T-helper 1 cell treated with Interleukin-12 subunit alpha and Interleukin-12 subunit beta and Interleukin-4 antibody, amounts not matched to agents 30 μg/mL and 1 μg/mL, for 36 hours (primary cell): ENCODE results near the gene ADGRG3.

ENCODE experiments used
- H3K27ac Mint-ChIP-seq: one replicate; pipeline ENCODE4 v1.8.0; 2021; ENCODE audit warnings: mild to moderate bottlenecking, mixed read lengths
- H3K27me3 Mint-ChIP-seq: one replicate; pipeline ENCODE4 v1.8.0; 2021; ENCODE audit warnings: low read depth, mixed read lengths
- H3K36me3 Mint-ChIP-seq: one replicate; pipeline ENCODE4 v1.8.0; 2021; ENCODE audit warnings: low read depth, mixed read lengths
- H3K4me1 Mint-ChIP-seq: one replicate; pipeline ENCODE4 v1.8.0; 2021; ENCODE audit warnings: low read depth, mixed read lengths
- H3K4me3 Mint-ChIP-seq: one replicate; pipeline ENCODE4 v1.8.0; 2021; ENCODE audit warnings: mild to moderate bottlenecking, moderate library complexity, mixed read lengths
- H3K9me3 Mint-ChIP-seq: one replicate; pipeline ENCODE4 v1.8.0; 2021; ENCODE audit warnings: mixed read lengths

The ADGRG3 gene

DNA sequence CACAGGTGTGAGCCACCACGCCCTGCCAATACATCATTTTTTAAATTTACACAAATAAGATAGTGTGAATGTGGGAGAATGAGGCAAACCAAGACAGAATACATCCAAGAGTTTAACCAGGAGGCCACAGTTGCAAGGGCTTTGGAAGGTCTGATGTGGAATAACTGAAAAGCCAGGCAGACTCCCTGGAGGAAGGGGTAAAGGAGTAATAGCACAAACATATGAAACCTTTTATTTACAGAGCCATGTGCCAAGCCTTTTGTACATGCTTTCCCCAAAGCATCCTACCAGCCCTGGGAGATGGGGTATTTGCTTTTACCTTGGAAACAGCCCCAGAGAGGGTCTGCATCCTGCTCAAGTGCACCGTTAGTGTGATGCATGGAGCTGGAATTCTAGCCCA lies 4.7 kb downstream of the ADGRG3 start:
- no peaks in the 10 kb centered on the region for H3K36me3 Mint-ChIP-seq
- H3K9me3 Mint-ChIP-seq: no peaks in the 10 kb centered on the region
- no peaks in the 10 kb centered on the region for H3K4me1 Mint-ChIP-seq
- no peak overlapping the region for H3K27ac Mint-ChIP-seq
- peaks cover 34% of the 10 kb centered on the region for H3K27me3 Mint-ChIP-seq
- no peak overlapping the region for H3K4me3 Mint-ChIP-seq

DNA sequence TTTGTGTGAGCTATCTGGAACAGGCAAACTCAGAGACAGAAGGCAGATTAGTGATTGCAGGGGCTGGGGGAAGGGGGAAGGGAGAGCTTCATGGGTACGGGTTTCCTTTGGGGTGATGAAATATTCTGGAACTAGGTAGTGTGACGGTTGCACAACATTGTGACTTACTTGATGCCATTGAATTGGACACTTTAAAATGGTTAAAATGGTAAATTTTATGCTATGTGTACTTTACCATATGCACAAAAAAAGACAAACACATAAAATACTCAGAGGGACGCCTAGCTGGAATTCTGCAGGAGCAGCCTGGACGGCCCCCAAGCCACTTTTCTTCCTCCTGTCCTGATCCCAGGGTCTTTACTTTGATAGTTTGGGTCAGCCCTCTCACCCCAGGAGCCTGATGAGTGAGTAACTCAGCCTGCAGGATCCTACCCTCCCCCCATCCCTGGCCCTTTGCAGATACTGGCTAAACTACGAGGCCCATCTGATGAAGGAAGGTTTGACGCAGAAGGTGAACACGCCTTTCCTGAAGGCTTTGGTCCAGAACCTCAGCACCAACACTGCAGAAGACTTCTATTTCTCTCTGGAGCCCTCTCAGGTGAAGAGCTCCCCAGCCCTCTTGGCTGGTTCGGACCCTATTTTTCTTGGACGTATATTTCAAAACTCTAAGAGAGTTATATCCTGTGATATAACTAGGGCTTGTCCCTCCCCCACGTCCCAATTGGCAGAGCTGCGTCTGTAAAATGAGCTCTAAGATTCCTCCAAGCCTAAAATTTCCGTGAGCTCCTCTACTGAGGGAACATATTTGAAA lies 7.8 kb downstream of the ADGRG3 start:
- Mint-ChIP-seq H3K4me3 (no peak overlapping the region), H3K4me1 (no peaks in the 10 kb centered on the region), H3K27ac (no peak overlapping the region), H3K36me3 (no peaks in the 10 kb centered on the region), H3K27me3 (peaks cover 23% of the 10 kb centered on the region), H3K9me3 (no peaks in the 10 kb centered on the region)

GRCh38 chr16:57676553-57677085 lies 8.5 kb downstream of the ADGRG3 start:
- Mint-ChIP-seq H3K36me3 (no peaks in the 10 kb centered on the region), H3K27me3 (peaks cover 21% of the 10 kb centered on the region), H3K4me3 (no peak overlapping the region), H3K27ac (no peak overlapping the region), H3K9me3 (no peaks in the 10 kb centered on the region), H3K4me1 (no peaks in the 10 kb centered on the region)

GRCh38 chr16:57677622-57678369 lies 9.7 kb downstream of the ADGRG3 start:
- H3K27ac Mint-ChIP-seq: no peak overlapping the region
- no peaks in the 10 kb centered on the region for H3K36me3 Mint-ChIP-seq
- H3K27me3 Mint-ChIP-seq: peaks cover 21% of the 10 kb centered on the region
- H3K9me3 Mint-ChIP-seq: no peaks in the 10 kb centered on the region
- no peak overlapping the region for H3K4me3 Mint-ChIP-seq
- H3K4me1 Mint-ChIP-seq: no peaks in the 10 kb centered on the region

DNA sequence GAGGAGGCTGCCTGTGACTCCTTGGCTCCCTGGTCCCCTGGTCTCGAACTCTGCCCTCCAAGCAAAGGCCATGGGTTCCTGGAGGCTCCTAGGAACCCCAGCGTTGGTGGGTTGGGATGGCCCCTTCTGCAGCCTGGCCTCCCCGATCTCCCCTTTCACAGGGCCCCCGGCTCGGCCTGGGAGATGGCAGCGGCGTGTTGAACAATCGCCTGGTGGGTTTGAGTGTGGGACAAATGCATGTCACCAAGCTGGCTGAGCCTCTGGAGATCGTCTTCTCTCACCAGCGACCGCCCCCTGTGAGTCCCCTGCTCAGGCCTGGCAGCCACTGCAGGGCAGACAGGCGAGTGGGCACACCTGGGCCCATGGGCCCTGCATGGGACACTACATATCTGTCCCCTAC lies 10.9 kb downstream of the ADGRG3 start:
- Mint-ChIP-seq H3K4me1 (no peaks in the 10 kb centered on the region), H3K27me3 (peaks cover 12% of the 10 kb centered on the region), H3K36me3 (no peaks in the 10 kb centered on the region), H3K9me3 (no peaks in the 10 kb centered on the region), H3K4me3 (no peak overlapping the region), H3K27ac (no peak overlapping the region)

GRCh38 chr16:57679767-57680482 lies 11.8 kb downstream of the ADGRG3 start:
- Mint-ChIP-seq H3K4me3 (no peak overlapping the region), H3K36me3 (no peaks in the 10 kb centered on the region), H3K4me1 (no peaks in the 10 kb centered on the region), H3K27me3 (peaks cover 9% of the 10 kb centered on the region), H3K27ac (no peak overlapping the region), H3K9me3 (no peaks in the 10 kb centered on the region)

DNA sequence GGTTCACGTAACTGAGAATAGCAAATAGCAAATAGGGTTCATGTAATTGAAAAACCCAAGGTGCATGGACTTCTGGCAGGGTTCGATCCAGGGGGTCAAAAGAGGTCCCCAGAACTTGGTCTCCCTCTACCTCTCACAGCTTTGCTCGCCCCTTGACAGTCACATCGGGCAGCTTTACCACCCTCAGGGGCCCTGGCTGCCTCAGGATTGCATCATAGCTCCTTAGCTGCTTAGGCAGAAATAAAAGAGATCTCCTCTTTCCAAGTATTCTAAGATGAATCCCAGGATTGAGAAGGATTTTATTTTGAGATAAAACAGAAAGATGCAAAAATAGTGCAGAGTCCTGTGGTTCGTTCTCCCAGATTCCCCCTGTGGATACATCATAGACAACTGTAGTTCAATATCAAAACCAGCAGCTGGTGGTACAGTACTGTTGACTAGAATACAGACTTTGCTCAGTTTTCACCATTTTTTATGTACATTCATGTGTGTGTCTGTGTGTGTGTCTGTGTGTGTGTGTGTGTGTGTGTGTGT lies 12.8 kb downstream of the ADGRG3 start:
- Mint-ChIP-seq H3K4me1 (no peaks in the 10 kb centered on the region), H3K36me3 (no peaks in the 10 kb centered on the region), H3K27ac (no peak overlapping the region), H3K9me3 (no peaks in the 10 kb centered on the region), H3K4me3 (no peak overlapping the region), H3K27me3 (peaks cover 2% of the 10 kb centered on the region)

DNA sequence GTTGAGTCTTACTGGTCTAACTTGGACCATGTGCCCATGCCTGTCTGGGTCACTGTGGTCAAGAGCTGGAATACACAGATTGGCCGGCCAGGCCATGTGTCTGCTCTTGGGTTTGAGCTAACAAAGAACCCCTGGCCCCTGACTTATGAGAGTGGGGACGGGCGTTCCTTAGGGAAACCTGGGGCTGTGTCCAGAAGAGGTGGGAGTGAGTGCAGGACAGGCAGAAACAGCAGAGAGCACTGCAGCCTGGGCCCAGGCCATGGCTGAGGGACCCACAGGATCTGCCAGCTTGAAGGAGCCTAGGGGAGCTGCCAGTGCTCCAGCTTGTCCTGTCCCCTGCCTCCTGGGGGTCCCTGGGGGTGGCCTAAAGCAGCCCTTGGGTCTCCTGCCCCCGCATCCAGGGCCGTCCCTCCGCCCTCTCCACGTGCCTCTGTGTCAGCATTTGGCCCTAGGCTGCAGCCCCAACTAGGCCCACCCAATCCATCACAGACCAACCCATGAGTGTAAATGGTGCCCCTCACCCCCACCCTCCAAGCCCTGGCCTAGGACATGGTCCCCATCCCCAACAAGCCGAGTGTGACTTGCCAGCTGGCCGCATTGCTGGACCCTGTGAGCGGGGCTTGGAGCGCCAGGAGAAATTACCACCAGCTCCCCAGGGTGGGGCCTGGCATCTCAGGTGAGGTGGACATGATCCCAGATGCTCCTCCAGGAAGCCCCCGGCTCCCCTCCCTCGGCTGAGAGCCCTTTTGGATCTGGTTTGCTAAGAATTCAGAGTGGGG lies 14.0 kb downstream of the ADGRG3 start:
- Mint-ChIP-seq H3K4me1 (no peaks in the 10 kb centered on the region), H3K9me3 (no peaks in the 10 kb centered on the region), H3K27ac (no peak overlapping the region), H3K4me3 (no peak overlapping the region), H3K36me3 (no peaks in the 10 kb centered on the region), H3K27me3 (peaks cover 2% of the 10 kb centered on the region)

DNA sequence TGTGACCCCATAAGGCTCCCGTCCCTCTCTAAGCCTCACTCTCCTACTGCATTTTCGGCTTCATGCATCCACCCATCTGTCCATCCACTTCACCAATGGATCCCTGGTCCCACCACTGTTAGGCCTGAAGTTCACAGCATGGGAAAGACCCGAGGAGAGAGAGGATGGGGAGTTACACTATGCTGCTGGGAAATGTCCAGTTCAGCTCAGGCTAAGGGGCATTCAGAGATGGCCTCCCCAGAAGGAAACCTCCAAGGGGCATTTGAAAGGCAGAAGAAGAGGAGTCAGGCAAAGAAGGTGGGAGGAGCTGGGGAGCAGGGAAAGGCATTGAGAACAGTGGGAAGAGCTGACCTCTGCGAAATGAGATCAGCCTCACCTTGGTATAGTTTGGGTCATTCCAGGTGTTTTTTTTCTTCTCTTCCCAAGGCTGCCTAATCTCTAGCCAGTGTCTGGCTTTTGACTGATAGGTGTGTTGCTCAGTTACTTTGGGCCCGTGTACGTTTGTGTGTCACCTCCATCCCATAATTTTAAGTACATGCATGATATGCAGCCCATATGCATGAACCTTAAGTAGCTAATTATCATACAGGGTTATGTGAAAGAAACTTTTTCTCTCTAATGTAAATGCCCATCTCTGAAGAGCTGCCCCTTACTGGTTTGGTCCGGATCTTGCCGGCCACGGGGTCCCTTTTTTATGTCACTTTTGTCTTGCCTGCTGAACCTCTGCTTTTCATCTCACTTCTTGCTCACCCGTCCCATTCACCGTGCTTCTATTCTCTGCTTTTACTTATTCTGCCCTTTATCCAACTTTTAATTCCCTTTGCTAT lies 14.9 kb downstream of the ADGRG3 start:
- Mint-ChIP-seq H3K4me3 (no peak overlapping the region), H3K36me3 (no peaks in the 10 kb centered on the region), H3K9me3 (no peaks in the 10 kb centered on the region), H3K27me3 (no peaks in the 10 kb centered on the region), H3K4me1 (no peaks in the 10 kb centered on the region), H3K27ac (no peak overlapping the region)

DNA sequence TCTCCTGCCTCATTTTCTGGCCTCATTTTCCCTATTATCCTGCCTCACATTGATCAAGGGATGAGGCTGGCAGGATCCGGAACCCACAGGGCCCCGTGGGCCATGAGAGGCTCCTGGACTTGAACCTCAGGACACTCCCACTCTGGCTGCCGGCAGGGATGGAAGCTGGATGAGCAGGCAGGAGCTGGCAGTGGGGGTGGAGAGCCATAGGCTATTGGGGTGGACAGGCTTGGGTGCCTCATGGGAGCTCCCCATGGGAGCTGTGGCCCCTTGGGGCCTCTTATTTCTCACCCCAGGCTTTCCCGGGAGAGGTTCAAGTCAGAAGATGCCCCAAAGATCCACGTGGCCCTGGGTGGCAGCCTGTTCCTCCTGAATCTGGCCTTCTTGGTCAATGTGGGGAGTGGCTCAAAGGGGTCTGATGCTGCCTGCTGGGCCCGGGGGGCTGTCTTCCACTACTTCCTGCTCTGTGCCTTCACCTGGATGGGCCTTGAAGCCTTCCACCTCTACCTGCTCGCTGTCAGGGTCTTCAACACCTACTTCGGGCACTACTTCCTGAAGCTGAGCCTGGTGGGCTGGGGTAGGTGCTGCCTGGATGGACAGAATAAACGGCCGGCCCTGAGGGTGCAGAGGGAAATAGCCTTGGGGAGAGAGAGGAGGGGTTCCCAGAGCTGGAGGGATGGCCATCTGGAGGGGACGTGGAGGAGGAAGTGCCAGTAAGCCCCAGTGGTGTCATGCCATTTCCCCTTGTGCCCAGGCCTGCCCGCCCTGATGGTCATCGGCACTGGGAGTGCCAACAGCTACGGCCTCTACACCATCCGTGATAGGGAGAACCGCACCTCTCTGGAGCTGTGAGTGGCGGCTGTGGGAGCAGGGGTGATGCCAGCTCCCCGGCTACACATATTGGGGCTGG lies 15.8 kb downstream of the ADGRG3 start:
- Mint-ChIP-seq H3K36me3 (no peaks in the 10 kb centered on the region), H3K4me3 (no peak overlapping the region), H3K4me1 (peaks cover under 1% of the 10 kb centered on the region), H3K27ac (no peak overlapping the region), H3K9me3 (no peaks in the 10 kb centered on the region), H3K27me3 (no peaks in the 10 kb centered on the region)

DNA sequence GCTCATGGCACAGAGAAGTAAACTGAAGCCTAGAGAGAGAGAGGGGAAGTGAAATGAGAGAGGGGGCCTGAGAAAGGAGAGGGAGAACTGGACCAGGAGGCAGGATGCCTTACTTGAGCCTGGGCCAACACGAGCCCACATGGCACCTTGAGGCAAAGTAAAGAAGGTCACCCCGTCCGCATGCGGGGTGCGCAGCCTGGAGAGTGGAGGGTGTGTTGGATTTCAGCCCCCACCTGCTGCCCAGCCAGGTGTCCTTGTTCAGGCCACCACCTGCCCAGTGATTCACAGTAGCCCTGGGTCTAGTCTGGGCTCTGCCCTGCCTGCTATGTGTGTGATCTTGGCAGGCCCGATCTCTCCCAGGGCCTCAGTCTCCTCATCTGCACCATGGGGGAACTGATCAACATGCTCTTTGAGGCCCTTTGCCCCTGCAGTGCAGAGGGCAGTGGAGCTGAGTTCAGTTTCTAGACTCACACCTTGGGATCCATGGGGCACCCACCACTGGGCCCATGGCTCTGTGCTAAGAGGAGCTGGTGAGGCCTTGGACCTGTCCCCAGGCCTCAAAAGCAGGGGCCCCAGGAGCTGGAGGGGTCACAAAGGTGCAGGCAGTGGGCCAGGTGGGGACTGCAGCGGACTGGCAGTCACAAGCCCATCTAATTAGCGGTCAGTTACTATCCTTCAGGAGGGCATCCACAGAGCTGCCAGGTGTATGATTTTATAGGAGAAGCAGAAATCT lies 16.7 kb downstream of the ADGRG3 start:
- no peaks in the 10 kb centered on the region for H3K36me3 Mint-ChIP-seq
- no peak overlapping the region for H3K4me3 Mint-ChIP-seq
- peaks cover 9% of the 10 kb centered on the region for H3K4me1 Mint-ChIP-seq
- H3K27ac Mint-ChIP-seq: no peak overlapping the region
- no peaks in the 10 kb centered on the region for H3K27me3 Mint-ChIP-seq
- no peaks in the 10 kb centered on the region for H3K9me3 Mint-ChIP-seq

GRCh38 chr16:57685633-57686032 lies 17.5 kb downstream of the ADGRG3 start:
- H3K4me3 Mint-ChIP-seq: no peak overlapping the region
- H3K4me1 Mint-ChIP-seq: peaks cover 15% of the 10 kb centered on the region
- no peaks in the 10 kb centered on the region for H3K27me3 Mint-ChIP-seq
- H3K36me3 Mint-ChIP-seq: no peaks in the 10 kb centered on the region
- no peaks in the 10 kb centered on the region for H3K9me3 Mint-ChIP-seq
- H3K27ac Mint-ChIP-seq: no peak overlapping the region
